Keratinocyte (primary cell): ENCODE data around the gene LGALS14. TPM values are rescaled to one million over a fixed set of nuclear protein-coding genes. Genes with fewer than 3 reads are reported as not detected.

ENCODE experiments used
- DNase-seq: peaks from one replicate; pipeline ENCODE4 v3.0.0-alpha.2; 2011; ENCODE audit warnings: low read depth, missing footprints, low spot score
- FAIRE-seq: peaks from 2 replicates; lab custom pipeline; 2011; peaks lifted over from hg19 to GRCh38; lab: Jason Lieb, UNC
- H2AFZ ChIP-seq: 2 replicates; pipeline ENCODE4 v1.6.0; 2012; ENCODE audit warnings: low read length, control low read depth, inconsistent platforms; ENCODE audit not compliant: control insufficient read depth
- H3K27ac ChIP-seq: 2 replicates; pipeline ENCODE4 v1.5.1; 2011; ENCODE audit warnings: low read length; ENCODE audit not compliant: control insufficient read depth, insufficient read depth
- H3K27me3 ChIP-seq: 3 replicates; pipeline ENCODE4 v1.6.0; 2011; ENCODE audit warnings: low read length; ENCODE audit not compliant: control insufficient read depth, insufficient read depth; ENCODE audit errors: extremely low read depth
- H3K36me3 ChIP-seq, 2 experiments: 2 replicates in 1 of 2; 3 replicates in 1 of 2; pipeline ENCODE4 v1.5.1; 2011; ENCODE audit warnings: low read length in 2 of 2, mild to moderate bottlenecking in 1 of 2; ENCODE audit not compliant: control insufficient read depth in 2 of 2, insufficient read depth in 2 of 2; ENCODE audit errors: extremely low read depth in 1 of 2
- H3K4me1 ChIP-seq: 3 replicates; pipeline ENCODE4 v1.5.1; 2011; ENCODE audit warnings: low read length; ENCODE audit not compliant: control insufficient read depth, insufficient read depth; ENCODE audit errors: extremely low read depth
- H3K4me2 ChIP-seq: 3 replicates; pipeline ENCODE4 v1.6.0; 2011; ENCODE audit warnings: low read depth, low read length; ENCODE audit not compliant: control insufficient read depth, insufficient read depth; ENCODE audit errors: extremely low read depth
- H3K4me3 ChIP-seq, 3 experiments: fragments of 200-600 bp in 1 of 3; sonication (generic) in 1 of 3; 2 replicates in 2 of 3; 3 replicates in 1 of 3; pipeline ENCODE4 v1.5.1; 2011 to 2016; ENCODE audit warnings: low read length in 3 of 3, mild to moderate bottlenecking in 3 of 3, control low read depth in 2 of 3, inconsistent platforms in 1 of 3, low read depth in 1 of 3, mixed read lengths in 1 of 3, mixed run types in 1 of 3, moderate library complexity in 1 of 3; ENCODE audit not compliant: control insufficient read depth in 2 of 3, insufficient read depth in 2 of 3; ENCODE audit errors: extremely low read depth in 1 of 3
- H3K79me2 ChIP-seq: 2 replicates; pipeline ENCODE4 v1.6.0; 2012; ENCODE audit warnings: low read length; ENCODE audit not compliant: control insufficient read depth, insufficient read depth
- H3K9ac ChIP-seq: 3 replicates; pipeline ENCODE4 v1.6.0; 2011; ENCODE audit warnings: low read length; ENCODE audit not compliant: control insufficient read depth, insufficient read depth; ENCODE audit errors: extremely low read depth
- H3K9me1 ChIP-seq: 3 replicates; pipeline ENCODE4 v1.6.0; 2011; ENCODE audit warnings: low read length; ENCODE audit not compliant: control insufficient read depth, insufficient read depth; ENCODE audit errors: extremely low read depth
- H3K9me3 ChIP-seq: 2 replicates; pipeline ENCODE4 v1.5.1; 2012; ENCODE audit warnings: low read depth, low read length; ENCODE audit not compliant: control insufficient read depth
- H4K20me1 ChIP-seq: 3 replicates; pipeline ENCODE4 v1.6.0; 2011; ENCODE audit warnings: low read length; ENCODE audit not compliant: control insufficient read depth, insufficient read depth; ENCODE audit errors: extremely low read depth
- CTCF ChIP-seq, 3 experiments: IDR thresholded peaks in 1 of 3; conservative IDR thresholded peaks in 1 of 3; optimal IDR thresholded peaks in 1 of 3; 2 replicates in 2 of 3; 3 replicates in 1 of 3; pipeline versions ENCODE3 to v1.5.1; 2011; ENCODE audit warnings: low read length in 3 of 3, mild to moderate bottlenecking in 3 of 3, moderate library complexity in 2 of 3, control low read depth in 1 of 3, inconsistent platforms in 1 of 3; ENCODE audit not compliant: insufficient read depth in 2 of 3; ENCODE audit errors: extremely low read depth in 1 of 3
- EZH2 ChIP-seq: IDR thresholded peaks from one replicate; pipeline ENCODE4 v1.6.1; 2012; ENCODE audit warnings: inconsistent platforms, mild to moderate bottlenecking, low read length, moderate library complexity
- dilution Hi-C: fragments of 300-500 bp; cut with MboI; formaldehyde crosslinking; loops from one replicate; pipeline ENCODE4 v1.7.0; 2020; ENCODE audit warnings: low sequenced_read_pairs; ENCODE audit not compliant: extremely low pct_ligation_motif_present
- polyA plus RNA-seq, 5 experiments: library from polyadenylated mRNA; depleted of rRNA in 3 of 5; stranded (reverse) in 3 of 5; stranded (forward) in 1 of 5; unstranded in 1 of 5; fragments of >200 nt; gene quantifications; 1 replicate in 1 of 5; 2 replicates in 3 of 5; 3 replicates in 1 of 5; pipeline versions ENCODE4 v1.2.1 to v1.2.3, GENCODE V29; 2011 to 2012; ENCODE audit warnings: missing spikeins in 2 of 5, low read depth in 1 of 5, low replicate concordance in 1 of 5

Gene LGALS14
- polyA plus RNA-seq, 1 donor (not counting 4 experiments of a cell fraction or from before 2014, with no cell fraction given), result not detected

- Histone ChIP-seq H3K9me1 (no peaks in the 10 kb centered on the region), H3K9ac (no peak overlapping the region), H3K4me1 (no peaks in the 10 kb centered on the region), H3K4me3 (no peak overlapping the region), H2AFZ (no peak overlapping the region), H3K79me2 (no peaks in the 10 kb centered on the region), H3K27me3 (no peaks in the 10 kb centered on the region), H3K27ac (no peak overlapping the region), H3K4me2 (no peak overlapping the region), H4K20me1 (no peaks in the 10 kb centered on the region), H3K9me3 (no peaks in the 10 kb centered on the region), H3K36me3 (no peaks in the 10 kb centered on the region)
- FAIRE-seq (no peak), DNase-seq (no peak)
- TF ChIP-seq CTCF (optimal IDR thresholded peaks at IDR 0.05 in 1 of 3, IDR thresholded peaks at IDR 0.05 in 1 of 3, conservative IDR thresholded peaks at IDR 0.05 in 1 of 3; ENCODE audit: extremely low read depth in 1 of 3, insufficient read depth in 2 of 3, low read length in 3 of 3) (no peak), EZH2 (no peak)
- dilution Hi-C loops, result no loop called here
Observed at GRCh38 chr19:39752390-39752789, 48.1 kb downstream of the LGALS14 start.

- no peaks in the 10 kb centered on the region for H3K9me1 ChIP-seq
- H3K9me3 ChIP-seq, result no peaks in the 10 kb centered on the region
- H4K20me1 ChIP-seq, result no peaks in the 10 kb centered on the region
- no peaks in the 10 kb centered on the region for H3K4me1 ChIP-seq
- no peak overlapping the region for H2AFZ ChIP-seq
- dilution Hi-C loops, result no loop called here
- TF ChIP-seq EZH2, result no peak
- TF ChIP-seq CTCF (optimal IDR thresholded peaks at IDR 0.05 in 1 of 3, IDR thresholded peaks at IDR 0.05 in 1 of 3, conservative IDR thresholded peaks at IDR 0.05 in 1 of 3; ENCODE audit: extremely low read depth in 1 of 3, insufficient read depth in 2 of 3, low read length in 3 of 3), result no peak
- H3K4me2 ChIP-seq, result no peak overlapping the region
- no peak overlapping the region for H3K4me3 ChIP-seq
- H3K27ac ChIP-seq, result no peak overlapping the region
- no peak for FAIRE-seq
- H3K79me2 ChIP-seq, result no peaks in the 10 kb centered on the region
- H3K36me3 ChIP-seq, result no peaks in the 10 kb centered on the region
- H3K27me3 ChIP-seq, result no peaks in the 10 kb centered on the region
- DNase-seq, result no peak
- no peak overlapping the region for H3K9ac ChIP-seq
Observed at GRCh38 chr19:39752795-39753194, 48.5 kb downstream of the LGALS14 start.
